ENCODE measurements around the gene PTGDR2.

Gene PTGDR2

DNA sequence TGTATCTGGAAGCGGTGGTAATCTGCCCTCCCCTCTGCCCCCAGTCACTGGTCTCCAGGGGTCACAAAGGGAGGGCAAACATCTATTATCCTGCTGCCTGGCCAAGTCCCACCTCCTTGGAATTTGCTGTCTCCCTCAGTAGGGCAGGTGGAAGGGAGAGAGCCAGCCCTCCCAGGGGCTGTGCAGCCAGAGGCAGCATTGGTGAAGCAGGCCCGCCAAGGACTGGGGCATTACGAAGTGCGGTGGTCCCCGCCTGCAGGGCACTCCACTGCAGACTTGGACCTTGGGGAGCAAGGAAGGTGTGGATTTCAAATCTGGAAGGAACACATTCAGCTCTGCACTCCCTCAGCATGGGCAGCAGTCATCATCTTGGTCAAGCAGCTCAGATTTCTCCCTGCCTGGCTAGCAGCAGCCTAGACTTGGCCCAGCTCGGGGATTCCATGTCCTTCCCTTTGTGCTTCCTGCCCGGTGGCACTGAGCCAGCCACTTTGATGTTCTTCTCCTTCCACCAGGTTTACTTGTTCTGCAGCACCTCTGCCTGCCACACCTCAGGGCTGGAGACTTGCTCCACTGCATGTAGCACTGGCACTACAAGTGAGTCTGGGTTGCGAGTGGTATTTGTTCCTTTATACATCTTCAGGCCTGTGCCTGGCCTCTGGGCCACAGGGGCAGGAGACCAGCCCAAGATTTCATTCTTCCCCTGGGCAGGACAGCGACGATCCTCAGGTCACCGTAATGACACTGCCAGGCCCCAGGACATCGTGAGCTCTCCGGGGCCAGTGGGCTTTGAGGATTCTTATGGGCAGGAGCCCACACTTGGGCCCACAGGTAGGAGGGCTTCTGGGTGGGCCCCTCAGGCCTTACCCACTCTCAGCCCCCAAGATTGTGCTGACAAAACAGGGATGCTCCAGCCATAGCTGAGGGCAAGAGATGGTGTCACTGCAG lies 18.9 kb upstream of the PTGDR2 start:
- DNase-seq (ENCODE audit: low spot score): no peak

DNA sequence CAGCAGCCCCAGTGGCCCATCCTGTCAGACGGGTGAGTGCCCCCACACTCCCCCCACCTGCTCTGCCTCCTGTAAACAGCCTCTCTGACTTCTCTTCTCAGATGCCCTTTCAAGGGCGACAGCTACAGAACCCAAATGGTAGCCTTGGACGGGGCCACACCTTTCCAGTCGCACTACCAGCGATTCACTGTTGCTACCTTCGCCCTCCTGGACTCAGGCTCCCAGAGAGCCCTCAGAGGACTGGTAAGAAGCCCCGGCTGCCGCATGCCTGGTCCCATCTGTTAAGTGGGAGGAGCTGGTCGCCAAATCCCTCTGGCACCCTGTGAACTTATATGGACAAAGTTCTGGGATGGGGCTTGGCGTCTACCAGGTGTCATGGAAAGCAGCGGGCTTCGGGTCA lies 17.8 kb upstream of the PTGDR2 start:
- DNase-seq (ENCODE audit: low spot score): no peak

DNA sequence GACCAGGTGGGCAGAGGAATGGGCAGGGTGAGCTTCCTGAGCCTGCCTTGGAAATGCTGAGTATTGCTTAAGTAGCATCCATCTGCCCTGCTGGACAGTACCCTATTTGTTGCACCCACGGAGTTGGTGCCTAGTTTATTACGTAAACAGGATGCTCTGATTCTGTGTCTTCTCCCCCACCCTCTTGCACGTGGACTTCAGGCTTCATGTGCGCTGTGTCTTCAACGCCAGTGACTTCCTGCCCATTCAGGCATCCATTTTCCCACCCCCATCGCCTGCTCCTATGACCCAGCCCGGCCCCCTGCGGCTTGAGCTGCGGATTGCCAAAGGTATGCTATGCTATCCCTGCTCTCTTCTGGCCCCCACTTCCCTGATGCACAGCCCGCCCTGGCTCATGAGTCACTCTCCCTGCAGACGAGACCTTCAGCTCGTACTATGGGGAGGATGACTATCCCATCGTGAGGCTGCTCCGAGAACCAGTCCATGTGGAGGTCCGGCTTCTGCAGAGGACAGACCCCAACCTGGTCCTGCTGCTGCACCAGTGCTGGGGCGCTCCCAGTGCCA lies 17.3 kb upstream of the PTGDR2 start:
- DNase-seq (ENCODE audit: low spot score): peak; percentile 52

DNA sequence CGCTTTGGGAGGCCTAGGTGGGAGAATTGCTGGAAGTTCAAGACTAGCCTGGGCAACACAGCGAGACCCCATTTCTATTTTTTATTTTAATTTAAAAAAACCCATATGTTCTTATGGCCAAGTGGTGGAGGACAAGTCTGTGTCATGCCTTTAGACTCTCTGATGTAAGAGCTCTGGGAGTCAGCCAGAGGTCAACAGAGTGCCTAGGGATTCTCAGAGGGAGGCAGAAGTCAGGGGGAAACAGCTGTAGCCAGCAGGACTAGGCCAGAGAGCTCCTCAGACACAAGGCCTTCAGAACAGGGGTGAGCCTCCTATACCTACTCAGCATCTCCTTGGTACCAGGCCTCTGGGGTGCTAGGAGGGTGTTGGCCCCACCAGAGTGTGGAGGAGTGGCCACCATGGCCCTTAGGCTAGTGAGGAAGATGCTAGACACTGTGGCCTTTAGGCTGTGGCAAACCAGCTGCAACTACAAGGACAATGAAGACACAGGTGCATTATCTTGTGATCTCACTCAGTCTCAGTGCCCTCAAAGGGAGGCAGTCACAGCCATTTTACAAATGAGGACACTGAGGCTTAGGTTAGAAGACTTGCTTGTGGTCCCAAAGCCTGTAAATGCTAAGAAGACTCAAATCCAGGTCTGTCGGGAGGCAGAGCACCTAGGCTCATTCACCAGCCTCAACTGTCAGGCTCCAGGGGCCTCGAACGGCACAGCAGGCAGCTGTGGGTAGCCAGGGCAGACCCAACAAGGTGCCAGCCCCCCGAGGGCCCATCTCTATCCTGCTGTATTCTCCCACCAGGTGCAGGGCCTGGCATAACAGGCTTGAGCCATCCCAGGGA lies 16.6 kb upstream of the PTGDR2 start:
- DNase-seq (ENCODE audit: low spot score): peak; percentile 67

DNA sequence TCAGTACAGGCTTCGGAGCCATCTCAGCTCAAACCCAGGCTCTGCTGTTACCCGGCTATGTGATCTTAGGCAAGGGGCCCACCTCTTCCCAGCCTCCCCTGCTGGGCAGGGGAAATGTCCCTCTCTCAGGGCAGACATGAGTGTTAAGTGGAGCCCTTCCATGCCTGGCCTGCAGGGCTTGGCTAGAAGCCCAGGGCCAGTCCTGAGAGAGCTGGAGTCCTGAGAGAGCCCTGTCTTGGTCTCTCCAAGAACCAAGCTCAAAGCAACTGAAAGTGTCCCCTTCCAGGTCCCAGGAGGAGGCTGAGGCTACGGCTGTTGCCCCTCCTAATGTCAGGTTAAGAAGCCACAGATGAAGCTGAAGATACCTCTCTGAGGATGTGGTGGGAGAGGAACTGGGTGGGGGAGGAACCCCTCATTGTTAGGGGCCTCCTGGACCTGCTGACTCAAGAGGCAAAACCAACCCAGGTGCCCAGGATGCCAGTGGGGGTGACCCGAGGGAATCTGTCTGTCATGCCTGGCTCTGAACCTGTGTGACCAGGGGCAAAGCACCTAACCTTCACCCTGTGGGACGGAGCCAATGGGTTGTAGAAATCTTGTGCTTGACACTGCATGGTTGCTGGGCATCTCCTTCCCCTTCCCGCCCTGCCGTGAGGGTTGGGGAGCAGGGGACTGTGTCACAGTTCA lies 15.8 kb upstream of the PTGDR2 start:
- DNase-seq (ENCODE audit: low spot score): peak; percentile 50

DNA sequence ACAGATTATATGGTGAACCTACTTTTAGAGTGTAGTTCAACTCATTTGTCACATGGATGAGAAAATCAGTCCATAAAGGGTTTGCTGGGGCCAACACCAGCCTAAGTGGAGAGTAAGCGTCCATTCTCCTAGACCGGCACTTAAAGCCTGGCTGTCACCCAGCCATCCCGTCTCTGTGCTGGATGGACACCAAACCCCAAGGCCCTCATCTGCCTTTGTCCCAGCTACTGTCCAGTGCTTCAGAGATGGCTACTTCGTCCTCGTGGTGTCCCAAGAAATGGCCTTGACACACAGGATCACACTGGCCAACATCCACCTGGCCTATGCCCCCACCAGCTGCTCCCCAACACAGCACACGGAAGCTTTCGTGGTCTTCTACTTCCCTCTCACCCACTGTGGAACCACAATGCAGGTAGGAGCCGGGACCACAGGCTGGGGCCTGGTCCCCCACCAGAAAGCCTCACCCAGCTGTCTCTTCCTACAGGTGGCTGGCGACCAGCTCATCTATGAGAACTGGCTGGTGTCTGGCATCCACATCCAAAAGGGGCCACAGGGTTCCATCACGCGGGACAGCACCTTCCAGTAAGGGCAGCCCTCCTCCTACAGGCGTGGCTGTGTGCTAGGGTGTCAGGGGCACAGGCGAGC lies 15.1 kb upstream of the PTGDR2 start:
- DNase-seq (ENCODE audit: low spot score): no peak

DNA sequence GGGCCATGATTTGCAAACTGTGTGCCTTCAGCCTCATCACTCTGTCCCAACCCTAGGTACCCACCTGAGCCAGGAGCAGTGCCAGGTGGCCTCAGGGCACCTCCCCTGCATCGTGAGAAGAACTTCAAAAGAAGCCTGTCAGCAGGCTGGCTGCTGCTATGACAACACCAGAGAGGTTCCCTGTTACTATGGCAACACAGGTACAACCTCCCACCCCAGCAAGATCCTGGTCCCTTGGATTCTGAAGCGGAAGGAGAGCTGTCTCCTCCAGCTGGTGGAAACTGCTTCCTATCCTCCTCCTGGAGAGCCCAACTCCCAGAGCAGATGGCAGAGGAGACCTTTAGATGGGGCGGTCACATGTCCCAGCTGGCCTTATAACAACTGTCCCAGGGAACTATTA lies 14.5 kb upstream of the PTGDR2 start:
- DNase-seq (ENCODE audit: low spot score): no peak

DNA sequence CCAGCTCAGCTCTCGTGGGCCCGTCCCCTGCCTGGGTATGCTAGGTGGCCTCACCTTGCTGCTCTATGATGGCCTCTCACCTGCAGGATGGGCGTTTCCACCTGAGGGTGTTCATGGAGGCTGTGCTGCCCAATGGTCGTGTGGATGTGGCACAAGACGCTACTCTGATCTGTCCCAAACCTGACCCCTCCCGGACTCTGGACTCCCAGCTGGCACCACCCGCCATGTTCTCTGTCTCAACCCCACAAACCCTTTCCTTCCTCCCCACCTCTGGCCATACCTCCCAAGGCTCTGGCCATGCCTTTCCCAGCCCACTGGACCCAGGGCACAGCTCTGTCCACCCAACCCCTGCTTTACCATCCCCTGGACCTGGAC lies 13.7 kb upstream of the PTGDR2 start:
- DNase-seq (ENCODE audit: low spot score): no peak

DNA sequence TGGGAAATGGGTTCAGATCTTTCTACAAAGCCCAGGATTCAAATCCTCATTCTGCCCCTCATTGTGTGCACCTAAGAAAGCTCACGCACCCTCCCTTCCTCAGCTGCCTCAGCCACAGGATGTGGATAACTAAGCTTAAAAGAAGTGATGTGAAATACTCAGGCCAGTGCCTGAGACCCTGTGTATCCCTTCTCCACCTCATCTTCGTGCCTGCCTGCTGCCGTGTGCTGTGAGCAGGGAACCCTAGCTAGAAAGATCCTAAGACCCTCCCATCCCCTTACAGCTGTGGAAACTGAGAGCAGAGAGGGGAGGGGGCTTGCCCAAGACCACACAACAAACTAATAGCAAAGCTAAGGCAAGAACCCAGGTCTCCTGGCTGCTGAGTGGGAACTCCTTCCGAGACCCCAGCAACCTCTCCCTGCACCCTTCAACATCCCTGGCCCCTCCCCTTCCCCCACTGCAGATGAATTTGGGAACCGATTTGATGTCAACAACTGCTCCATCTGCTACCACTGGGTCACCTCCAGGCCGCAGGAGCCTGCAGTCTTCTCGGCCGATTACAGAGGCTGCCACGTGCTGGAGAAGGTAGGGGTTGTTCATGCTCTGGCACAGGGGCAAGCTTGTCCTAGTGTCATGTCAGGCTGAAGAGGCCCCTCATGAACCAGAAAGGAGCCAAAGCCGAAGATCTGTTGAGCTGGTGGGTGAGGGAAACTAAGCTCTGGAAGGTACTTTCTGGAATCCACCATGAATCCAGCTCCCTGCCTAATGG lies 13.1 kb upstream of the PTGDR2 start:
- DNase-seq (ENCODE audit: low spot score): no peak

DNA sequence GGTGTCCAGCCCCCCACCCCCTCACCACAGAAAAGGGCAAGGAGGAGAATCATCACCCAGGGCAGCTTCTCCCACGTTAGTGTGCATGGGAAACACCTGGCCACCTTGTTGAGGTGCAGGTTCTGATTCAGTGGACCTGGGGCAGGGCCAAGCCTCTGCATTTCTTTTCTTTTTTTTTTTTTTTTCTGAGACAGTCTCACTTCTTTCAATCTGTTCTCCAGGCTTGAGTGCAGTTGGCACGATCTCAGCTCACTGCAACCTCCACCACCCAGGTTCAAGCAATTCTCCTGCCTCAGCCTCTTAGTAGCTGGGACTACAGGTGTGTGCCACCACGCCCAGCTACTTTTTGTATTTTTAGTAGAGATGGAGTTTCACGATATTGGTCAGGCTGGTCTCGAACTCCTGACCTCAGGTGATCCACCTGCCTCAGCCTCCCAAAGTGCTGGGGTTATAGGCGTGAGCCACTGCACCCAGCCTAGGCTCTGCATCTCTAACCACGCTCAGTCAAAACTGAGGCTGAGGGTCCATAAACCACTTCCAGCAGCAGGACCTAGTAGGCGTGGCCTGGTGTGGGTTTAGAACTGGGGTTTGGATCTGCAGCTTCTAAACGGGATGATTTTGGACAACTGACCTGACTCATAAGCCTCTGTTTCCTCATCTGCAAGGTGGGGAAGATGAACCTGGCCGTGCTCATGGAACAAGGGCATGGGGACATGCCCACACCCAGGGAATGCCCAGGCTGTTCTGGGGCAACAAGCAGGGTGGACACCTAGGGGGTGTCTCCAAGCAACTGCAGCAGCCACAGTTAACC lies 12.3 kb upstream of the PTGDR2 start:
- no peak for DNase-seq (ENCODE audit: low spot score)

DNA sequence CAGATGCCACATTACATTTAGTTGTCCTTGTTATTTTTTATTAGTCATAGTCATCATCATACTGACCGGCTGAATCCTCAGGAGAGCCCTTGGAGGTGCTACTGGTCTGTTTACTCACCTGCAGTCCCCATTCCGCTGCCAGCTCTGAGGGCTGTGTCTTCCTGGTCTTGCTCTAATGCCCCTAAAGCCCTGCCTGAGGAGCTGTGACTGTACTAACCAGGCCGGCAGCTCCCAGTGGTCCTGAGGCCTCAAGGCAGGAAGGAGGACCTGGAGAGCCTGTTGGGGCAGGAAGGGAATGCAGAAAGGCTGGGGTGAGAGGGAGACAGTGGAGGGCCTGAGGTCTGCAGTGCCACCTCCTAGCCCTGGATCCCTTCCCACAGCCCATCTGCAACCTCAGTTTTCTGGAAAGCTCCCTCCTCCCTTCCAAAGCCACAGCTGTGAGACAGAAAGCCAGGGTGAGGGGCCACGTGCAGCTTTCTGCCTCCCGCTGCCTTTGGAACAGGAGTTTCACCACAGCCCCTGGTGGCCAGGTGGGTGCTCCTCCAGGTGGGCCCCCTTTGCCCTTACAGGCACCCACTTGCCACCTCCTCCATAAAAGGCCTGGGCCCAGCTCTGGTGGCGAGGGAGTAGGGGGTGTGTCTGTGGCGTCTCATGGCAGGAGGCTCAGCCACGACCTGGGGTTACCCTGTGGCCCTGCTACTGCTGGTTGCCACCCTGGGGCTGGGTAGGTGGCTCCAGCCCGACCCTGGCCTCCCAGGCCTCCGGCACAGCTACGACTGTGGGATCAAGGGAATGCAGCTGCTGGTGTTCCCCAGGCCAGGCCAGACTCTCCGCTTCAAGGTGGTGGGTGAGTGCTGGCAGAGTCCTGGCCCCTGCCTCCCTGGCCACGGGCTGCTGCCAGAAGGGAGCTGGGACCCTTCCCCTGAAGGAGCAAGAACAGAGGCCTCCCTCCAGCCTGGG lies 11.4 kb upstream of the PTGDR2 start, which contains the start of gene ZP1:
Gene ZP1, plus strand, starts transcription at position 632 of the 960 bp plus-strand sequence. Its CDS starts 20 bp downstream, at position 652.
- no peak for DNase-seq (ENCODE audit: low spot score)

DNA sequence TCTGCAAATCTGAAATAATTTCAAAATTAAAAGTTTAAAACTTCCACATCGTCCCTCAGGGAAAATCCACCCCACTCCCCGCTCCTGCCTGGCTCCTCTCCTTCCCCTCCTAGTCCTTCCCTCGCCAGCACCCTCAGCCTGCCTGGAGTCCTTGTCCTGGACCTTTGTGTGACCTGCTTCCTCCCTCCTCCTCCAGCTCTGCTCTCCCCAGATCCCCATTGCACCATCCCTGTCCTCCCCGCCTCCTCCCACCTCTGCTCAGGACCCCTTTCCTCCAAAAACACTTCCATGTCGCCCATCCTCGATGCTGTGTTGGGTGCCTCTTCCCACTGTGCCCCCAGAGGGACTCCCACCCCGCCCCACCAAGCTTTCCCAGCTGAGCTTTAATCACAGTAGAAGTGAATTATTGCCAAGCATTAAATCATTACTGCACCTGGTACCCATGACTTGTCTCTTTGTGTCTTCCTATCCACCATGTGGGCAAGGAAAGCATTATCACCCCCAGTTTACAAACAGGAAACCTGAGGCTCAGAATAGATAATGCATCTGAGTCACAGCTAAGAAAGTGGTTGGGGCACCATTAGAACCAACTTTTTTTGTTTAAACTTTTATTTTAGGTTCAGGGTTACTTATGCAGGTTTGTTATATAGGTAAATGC lies 9.2 kb upstream of the PTGDR2 start:
- no peak for DNase-seq (ENCODE audit: low spot score)

DNA sequence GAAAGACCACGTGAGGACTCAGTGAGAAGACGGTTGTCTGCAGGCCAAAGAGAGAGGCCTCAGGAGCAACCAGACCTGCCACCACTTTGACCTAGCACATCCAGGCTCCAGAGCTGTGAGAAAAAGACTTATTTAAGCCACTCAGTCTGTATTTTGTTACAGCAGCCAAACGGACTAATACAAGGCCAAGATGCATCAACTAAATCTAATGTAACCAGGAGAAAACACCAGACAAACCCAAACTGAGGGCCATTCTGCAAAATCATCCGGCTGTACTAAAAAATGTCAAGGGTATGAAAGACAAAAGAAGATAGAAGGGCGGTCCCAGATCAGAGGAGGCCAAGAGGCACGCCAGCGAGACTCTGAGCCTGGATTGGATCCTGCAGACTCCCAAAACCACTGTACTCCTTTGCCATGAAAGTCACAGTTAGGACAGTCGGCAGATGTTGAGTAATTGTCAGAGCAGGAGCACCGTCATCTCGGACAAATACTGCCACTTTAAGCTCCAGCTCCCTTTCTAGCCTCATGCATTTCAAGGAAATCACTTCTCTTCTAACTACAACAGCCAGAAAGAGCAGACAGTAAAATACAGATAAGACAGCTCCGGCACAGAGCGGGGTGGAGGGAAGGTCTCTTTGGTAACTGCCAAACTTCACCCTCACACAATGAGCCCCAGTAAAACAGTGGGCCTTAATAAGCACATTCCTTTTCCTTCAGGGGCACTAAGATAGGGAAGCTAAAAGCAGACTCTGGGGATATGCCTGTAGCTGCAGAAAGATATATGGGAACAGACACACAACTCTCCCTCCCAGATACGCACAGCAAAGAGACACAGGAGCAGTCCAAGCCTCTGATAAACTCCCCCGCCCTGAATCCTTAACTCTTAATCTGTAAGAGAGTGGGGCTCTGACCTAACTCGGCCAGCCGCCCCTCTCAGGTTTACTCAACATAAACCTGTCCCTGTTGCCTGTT lies 8.1 kb upstream of the PTGDR2 start:
- DNase-seq (ENCODE audit: low spot score): no peak

DNA sequence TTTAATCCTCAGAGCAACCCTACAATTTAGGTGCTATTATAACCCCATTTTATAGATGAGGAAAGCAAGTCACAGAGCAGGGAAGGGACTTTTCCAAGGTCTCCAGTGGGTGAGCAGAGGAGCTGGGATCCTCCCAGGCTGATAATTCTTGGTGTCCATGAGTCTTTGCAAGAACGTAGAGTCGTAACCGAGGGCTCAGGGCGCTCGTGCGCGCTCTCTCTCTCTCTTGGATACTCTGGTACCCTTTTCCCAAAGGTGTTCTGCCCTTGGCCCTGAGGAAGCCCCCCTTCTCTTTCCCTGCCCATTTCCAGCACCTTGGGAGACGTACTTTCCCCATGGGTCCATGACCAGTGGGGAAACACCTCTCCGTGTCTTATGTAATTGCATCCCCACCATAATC lies 6.4 kb upstream of the PTGDR2 start:
- no peak for DNase-seq (ENCODE audit: low spot score)

DNA sequence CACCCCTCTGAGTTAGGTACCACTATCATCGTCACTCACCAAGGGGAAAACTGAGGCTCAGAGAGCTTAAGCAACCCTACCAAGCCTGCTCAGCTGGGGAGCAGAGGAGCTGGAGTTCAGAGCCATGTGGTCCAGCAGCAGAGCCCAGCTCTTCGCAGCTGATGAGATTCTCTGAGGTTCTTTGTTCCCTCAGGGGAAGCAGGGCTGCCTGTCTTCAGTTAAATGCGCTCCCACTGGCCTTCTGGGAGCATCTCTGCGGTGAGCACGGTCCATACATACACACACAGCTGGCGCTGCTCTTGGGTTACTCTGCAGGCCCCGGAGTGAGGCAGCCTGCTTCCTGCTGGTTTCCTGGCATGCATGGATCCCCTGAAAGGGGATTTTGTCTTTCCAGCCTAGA lies 5.2 kb upstream of the PTGDR2 start:
- DNase-seq (ENCODE audit: low spot score): no peak

DNA sequence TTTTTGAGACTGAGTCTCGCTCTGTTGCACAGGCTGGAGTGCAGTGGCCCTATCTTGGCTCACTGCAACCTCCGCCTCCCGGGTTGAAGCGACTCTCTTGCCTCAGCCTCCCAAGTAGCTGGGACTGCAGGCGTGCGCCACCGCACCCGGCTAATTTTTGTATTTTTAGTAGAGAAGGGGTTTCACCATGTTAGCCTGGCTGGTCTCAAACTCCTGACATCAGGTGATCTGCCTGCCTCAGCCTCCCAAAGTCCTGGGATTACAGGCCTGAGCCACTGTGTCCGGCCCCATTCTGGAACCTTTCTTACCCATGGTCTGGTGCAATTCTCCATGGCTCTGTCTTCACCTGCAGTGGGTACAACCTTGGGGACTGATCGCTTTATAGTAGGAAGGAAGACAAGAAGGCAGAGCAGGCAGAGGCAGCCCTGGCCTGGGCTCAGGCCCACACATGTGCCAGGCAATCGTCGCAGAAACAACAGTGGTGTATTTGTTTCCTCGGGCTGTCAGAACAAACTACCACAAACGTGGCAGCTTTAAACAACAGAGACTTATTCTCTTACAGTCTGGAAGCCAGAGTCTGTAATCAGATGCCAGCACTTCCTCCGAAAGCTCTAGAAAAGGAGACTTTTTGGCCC lies 4.0 kb upstream of the PTGDR2 start:
- no peak for DNase-seq (ENCODE audit: low spot score)
